ENCODE results near the gene RIC8B.
"Not testable (repeated sequence)": the region's sequence is repeated elsewhere in the genome, so short reads cannot be mapped to it uniquely, and the experiment has no call there.

Gene RIC8B

GRCh38 chr12:106897981-106898901, 123.8 kb downstream of the RIC8B start:
- in situ Hi-C loops (cut with MboI; ENCODE audit: low sequenced_read_pairs), result no loop called here

- in situ Hi-C loops (cut with MboI; ENCODE audit: low sequenced_read_pairs), result no loop called here
These were observed 126.1 kb downstream of the RIC8B start for GRCh38 chr12:106900554-106900953.

GRCh38 chr12:106901276-106901675, 126.8 kb downstream of the RIC8B start:
- in situ Hi-C loops (cut with MboI; ENCODE audit: low sequenced_read_pairs), result no loop called here

DNA sequence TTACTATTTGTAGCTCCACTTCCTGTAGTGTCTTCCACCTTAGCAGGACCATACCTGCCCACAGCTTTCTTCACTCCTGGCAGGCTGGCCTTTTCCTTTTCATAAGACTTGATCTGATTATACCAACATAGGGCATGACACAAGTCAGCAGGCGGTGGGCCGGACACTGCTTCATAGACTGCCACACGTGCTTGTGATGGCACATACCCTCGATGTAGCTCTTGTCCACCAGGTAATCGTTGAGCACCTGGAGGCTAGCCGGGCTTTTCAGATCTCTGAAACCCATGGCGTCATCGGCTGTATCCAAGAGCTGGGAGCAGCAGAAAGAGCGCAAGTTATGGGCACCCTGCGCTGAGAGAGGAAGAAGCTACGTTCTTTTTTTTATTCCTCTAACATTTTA, 127.6 kb downstream of the RIC8B start:
- in situ Hi-C loops (cut with MboI; ENCODE audit: low sequenced_read_pairs), result no loop called here

- in situ Hi-C loops (cut with MboI; ENCODE audit: low sequenced_read_pairs), result no loop called here
These were observed 128.9 kb downstream of the RIC8B start for GRCh38 chr12:106903241-106903945.

DNA sequence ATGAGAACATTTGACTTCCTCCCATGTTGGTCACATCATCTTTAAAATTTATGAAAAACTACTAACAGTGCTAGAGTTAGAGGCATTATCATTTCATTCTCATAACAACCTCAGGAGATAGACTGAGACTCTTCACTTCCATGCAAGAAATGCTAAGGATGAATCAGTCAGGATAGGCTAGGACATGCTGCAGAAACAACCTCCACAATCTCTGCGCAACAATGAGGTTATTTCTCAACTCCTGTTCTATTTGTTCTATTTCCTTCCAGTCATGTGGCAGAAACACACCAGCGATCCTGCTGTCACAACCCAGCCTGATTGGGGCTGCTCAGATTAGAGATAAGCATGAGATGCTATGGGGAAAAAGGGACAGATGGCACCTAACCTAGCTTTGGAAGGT, 132.2 kb downstream of the RIC8B start:
- in situ Hi-C loops (cut with MboI; ENCODE audit: low sequenced_read_pairs), result no loop called here

- in situ Hi-C loops (cut with MboI; ENCODE audit: low sequenced_read_pairs), result no loop called here
These were observed 132.9 kb downstream of the RIC8B start for GRCh38 chr12:106907411-106907810.

GRCh38 chr12:106907846-106908245, 133.4 kb downstream of the RIC8B start:
- in situ Hi-C loops (cut with MboI; ENCODE audit: low sequenced_read_pairs), result no loop called here

GRCh38 chr12:106908561-106908960, 134.1 kb downstream of the RIC8B start:
- in situ Hi-C loops (cut with MboI; ENCODE audit: low sequenced_read_pairs), result no loop called here

GRCh38 chr12:106910202-106910601, 135.7 kb downstream of the RIC8B start:
- in situ Hi-C loops (cut with MboI; ENCODE audit: low sequenced_read_pairs), result no loop called here

- in situ Hi-C loops (cut with MboI; ENCODE audit: low sequenced_read_pairs), result no loop called here
These were observed 137.1 kb downstream of the RIC8B start for GRCh38 chr12:106911581-106911980.

DNA sequence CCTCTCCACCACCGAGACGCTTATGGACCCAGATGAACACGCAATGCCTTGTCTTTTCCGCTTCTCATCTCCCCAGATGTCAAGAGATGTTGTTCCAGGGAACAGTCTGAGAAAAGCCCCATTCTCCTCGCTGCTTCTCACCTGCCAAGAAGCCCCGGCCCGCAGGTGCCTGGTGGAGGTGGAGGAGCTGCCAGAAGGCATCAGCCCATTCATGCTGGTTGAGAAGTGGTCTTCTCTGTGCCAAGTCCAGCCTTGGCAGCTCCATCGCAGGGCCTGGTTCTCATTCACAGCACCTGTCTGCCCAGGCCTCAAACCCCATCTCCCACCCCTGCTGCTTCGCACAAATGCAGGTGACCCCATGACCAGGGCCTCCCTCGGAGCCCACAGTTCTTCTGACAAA, 139.0 kb downstream of the RIC8B start:
- in situ Hi-C loops (cut with MboI; ENCODE audit: low sequenced_read_pairs), result no loop called here

DNA sequence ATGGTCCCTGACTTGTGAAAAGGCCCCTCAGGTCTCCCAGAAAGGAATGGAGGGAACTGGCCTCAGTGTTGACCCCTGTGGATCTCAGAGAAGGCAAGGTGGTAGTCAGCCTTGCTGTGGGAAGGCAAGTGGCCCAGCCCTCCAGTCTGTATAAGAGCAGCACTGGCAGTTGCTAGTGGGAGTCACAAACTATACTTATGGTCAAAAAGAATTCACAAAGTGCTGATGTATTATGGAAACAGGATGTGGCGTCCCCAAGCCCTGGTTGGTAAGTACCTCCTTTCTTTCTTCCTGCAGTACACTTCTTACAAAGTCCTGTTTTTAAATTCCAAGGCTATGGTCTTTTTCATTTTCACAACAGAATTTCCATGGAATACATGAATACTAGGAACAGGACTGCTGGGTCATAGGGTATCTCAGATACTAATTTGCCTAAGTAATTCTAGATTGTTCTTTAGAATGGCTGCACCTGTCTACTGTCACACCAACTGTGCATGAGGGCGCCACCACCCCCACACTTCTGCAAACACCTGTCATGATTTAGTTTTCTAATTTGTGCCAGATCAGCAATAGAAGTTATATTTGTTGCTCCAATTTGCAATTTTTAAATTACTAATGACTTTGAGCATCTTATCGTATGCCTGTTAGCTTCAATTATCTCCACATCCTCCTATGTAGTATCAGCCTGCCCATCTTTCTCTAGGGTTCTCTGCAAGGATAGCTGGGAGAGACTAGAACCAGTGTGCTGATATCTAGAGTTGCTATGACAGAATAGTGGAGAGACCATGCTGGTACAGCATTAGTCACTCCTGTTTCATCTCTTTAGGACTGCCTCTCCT, 140.5 kb downstream of the RIC8B start:
- in situ Hi-C loops (cut with MboI; ENCODE audit: low sequenced_read_pairs), result no loop called here

DNA sequence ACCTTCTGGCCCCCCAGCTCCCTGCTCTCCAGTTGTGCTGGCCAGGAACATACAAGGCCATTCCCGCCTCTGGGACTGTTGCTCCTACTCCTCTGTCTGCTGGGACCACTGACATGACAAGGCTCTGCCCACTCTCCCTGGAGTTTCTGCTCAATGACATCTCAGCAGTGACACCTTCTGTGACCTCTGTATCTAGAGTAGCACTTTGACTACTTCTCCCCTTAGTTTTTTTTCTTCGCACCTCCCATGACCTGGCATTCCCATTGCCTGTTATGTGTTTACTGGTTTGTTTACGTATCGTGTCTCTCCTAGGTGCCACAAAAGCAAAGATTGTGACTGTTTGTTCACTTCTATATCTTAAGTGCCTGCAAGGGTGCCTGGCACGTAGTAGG, 141.1 kb downstream of the RIC8B start:
- in situ Hi-C loops (cut with MboI; ENCODE audit: low sequenced_read_pairs), result no loop called here

DNA sequence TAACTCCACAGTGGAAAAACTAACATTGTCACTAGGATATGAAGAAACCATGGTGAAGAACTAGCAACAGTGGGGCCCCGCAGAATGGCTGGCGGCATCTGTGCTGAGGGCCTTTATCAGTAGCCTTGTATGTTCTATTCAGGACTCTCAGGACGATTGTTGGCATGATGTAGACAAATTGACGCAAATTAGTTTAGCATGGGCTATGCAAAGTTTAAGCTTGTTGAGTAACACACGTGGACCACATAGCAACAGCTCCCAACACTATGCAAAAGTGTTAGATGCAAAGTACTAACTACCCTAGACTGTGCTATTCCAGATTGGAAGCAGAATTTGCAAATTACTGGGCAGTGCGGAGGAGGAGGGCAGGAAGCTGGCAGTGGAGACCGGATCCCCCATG, 143.0 kb downstream of the RIC8B start:
- in situ Hi-C loops (cut with MboI; ENCODE audit: low sequenced_read_pairs), result no loop called here

DNA sequence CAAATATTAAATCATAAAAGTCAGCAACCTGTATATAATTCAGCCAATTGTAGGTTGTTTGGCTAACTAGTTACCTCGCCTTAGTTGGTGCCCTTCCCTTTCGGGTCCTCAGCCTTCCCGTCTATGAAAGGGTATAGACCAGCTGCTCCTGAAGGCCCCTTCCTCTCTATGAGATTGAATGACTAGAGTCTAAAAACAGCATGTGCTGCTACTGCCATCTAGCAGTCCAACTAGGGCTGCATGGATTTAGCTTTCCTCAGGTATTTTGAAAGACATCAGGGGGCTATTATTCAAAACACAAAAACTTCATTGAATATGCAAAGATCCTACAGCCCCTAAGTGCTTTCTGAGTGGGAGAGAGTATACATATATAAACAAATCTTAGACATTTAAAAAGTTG, 144.3 kb downstream of the RIC8B start:
- in situ Hi-C loops (cut with MboI; ENCODE audit: low sequenced_read_pairs), result no loop called here

- in situ Hi-C loops (cut with MboI; ENCODE audit: low sequenced_read_pairs), result no loop called here
These were observed 145.5 kb downstream of the RIC8B start for GRCh38 chr12:106919910-106920544.

DNA sequence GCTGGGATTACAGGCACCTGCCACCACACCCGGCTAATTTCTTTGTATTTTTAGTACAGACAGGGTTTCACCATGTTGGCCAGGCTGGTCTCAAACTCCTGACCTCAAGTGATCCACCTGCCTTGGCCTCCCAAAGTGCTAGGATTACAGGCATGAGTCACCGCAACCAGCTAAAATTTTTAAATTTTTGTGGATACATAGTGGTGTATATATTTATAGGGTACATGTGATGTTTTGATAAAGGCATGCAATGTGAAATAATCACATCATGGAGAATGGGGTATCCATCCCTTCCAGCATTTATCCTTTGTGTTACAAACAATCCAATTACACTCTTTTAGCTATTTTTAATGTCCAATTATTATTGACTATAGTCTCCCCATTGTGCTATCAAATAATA, 147.5 kb downstream of the RIC8B start:
- in situ Hi-C loops (cut with MboI; ENCODE audit: low sequenced_read_pairs), result not testable (repeated sequence)

DNA sequence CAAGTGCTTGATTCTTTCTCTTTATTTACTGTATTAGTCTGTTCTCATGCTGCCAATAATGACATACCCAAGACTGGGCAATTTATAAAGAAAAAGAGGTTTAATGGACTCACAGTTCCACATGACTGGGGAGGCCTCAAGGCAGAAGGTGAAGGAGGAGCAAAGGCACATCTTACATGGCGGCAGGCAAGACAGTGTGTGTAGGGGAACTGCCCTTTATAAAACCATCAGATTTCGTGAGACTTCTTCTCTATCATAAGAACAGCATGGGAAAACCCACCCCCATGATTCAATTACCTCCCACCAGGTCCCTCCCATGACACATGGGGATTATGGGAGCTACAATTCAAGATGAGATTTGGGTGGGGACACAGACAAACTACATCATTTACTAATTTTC, 149.1 kb downstream of the RIC8B start:
- in situ Hi-C loops (cut with MboI; ENCODE audit: low sequenced_read_pairs), result not testable (repeated sequence)

GRCh38 chr12:106924268-106924861, 149.9 kb downstream of the RIC8B start:
- in situ Hi-C loops (cut with MboI; ENCODE audit: low sequenced_read_pairs), result no loop called here
